Peyer's patch (tissue), 4 donors: ENCODE results near the gene CREB1.

Experiments
- POLR2A ChIP-seq, 2 donors: fragments of 450-650 bp; IDR thresholded peaks; one replicate each; pipeline ENCODE4 v1.5.1; 2017; ENCODE audit warnings: antibody characterized with exemption in 2 of 2, mild to moderate bottlenecking in 2 of 2, moderate library complexity in 2 of 2
- TF ChIP-seq, protein P1 (sequence below), 6 experiments: fragments of 450-650 bp in 4 of 6; fragments of 200-600 bp in 2 of 6; sonication (generic) in 1 of 6; IDR thresholded peaks; one replicate each; pipeline ENCODE4 v1.5.1; 2017 to 2019; ENCODE audit warnings: antibody characterized with exemption in 6 of 6, mild to moderate bottlenecking in 3 of 6, moderate library complexity in 1 of 6

GRCh38 chr2:207540431-207540830 is 10.7 kb downstream of the CREB1 start:
- TF ChIP-seq, protein P1, sequence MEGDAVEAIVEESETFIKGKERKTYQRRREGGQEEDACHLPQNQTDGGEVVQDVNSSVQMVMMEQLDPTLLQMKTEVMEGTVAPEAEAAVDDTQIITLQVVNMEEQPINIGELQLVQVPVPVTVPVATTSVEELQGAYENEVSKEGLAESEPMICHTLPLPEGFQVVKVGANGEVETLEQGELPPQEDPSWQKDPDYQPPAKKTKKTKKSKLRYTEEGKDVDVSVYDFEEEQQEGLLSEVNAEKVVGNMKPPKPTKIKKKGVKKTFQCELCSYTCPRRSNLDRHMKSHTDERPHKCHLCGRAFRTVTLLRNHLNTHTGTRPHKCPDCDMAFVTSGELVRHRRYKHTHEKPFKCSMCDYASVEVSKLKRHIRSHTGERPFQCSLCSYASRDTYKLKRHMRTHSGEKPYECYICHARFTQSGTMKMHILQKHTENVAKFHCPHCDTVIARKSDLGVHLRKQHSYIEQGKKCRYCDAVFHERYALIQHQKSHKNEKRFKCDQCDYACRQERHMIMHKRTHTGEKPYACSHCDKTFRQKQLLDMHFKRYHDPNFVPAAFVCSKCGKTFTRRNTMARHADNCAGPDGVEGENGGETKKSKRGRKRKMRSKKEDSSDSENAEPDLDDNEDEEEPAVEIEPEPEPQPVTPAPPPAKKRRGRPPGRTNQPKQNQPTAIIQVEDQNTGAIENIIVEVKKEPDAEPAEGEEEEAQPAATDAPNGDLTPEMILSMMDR (IDR thresholded peaks at IDR 0.05), result no peak
- no peak for TF ChIP-seq POLR2A (IDR thresholded peaks at IDR 0.05)
